ENCODE data around the gene PCDH9. TPM values are rescaled to one million over a fixed set of nuclear protein-coding genes. Genes with fewer than 3 reads are reported as not detected.

PCDH9 gene
- total and polyA plus RNA-seq, 4 experiments from 2014 or later = 0.08 to 0.18 (median 0.14) TPM

GRCh38 chr13:66335626-66336025, 894.5 kb downstream of the PCDH9 start:
- intact Hi-C loops (cut with micrococcal nuclease) = no loop called here

GRCh38 chr13:66329988-66330451, 900.1 kb downstream of the PCDH9 start:
- Histone ChIP-seq H3K36me3 (ENCODE audit: insufficient read depth, low read length) (no peaks in the 10 kb centered on the region), H3K27me3 (ENCODE audit: insufficient read depth, low read length) (no peaks in the 10 kb centered on the region), H3K9me3 (ENCODE audit: control insufficient read depth in 1 of 2, low read length in 2 of 2) (no peaks in the 10 kb centered on the region), H3K27ac (ENCODE audit: low read depth, low read length) (no peak overlapping the region), H3K4me3 (ENCODE audit: low read length in 2 of 2) (no peak overlapping the region), H3K4me1 (ENCODE audit: insufficient read depth, low read length) (no peaks in the 10 kb centered on the region)
- peaks cover 0 to 10% (median 4%) of the 10 kb centered on the region in 8 donors for H3K9me3 Mint-ChIP-seq
- no peaks in the 10 kb centered on the region for H3K27me3 Mint-ChIP-seq
- H3K27ac Mint-ChIP-seq = no peak overlapping the region
- no peak for DNase-seq
- H3K4me1 Mint-ChIP-seq = no peaks in the 10 kb centered on the region
- CTCF ChIA-PET (ENCODE audit: partially characterized antibody) = no interaction called here
- intact Hi-C loops (cut with micrococcal nuclease) = no loop called here
- no peaks in the 10 kb centered on the region for H3K36me3 Mint-ChIP-seq
- H3K4me3 Mint-ChIP-seq = no peak overlapping the region
- POLR2A ChIA-PET (ENCODE audit: partially characterized antibody) = no interaction called here

More at GRCh38 chr13:66335626-66336025, 894.5 kb downstream of the PCDH9 start:
- H3K9me3 ChIP-seq (ENCODE audit: control insufficient read depth in 1 of 2, low read length in 2 of 2) = no peaks in the 10 kb centered on the region
- ChIA-PET CTCF (ENCODE audit: partially characterized antibody) (no interaction called here), POLR2A (ENCODE audit: partially characterized antibody) (no interaction called here)
- peaks cover 0 to 10% (median 3%) of the 10 kb centered on the region in 8 donors for H3K9me3 Mint-ChIP-seq
- no peak overlapping the region for H3K27ac ChIP-seq (ENCODE audit: low read depth, low read length)
- H3K27ac Mint-ChIP-seq = no peak overlapping the region
- no peaks in the 10 kb centered on the region for H3K4me1 ChIP-seq (ENCODE audit: insufficient read depth, low read length)
- H3K4me3 Mint-ChIP-seq = no peak overlapping the region
- H3K36me3 ChIP-seq (ENCODE audit: insufficient read depth, low read length) = no peaks in the 10 kb centered on the region
- DNase-seq = no peak
- H3K27me3 ChIP-seq (ENCODE audit: insufficient read depth, low read length) = no peaks in the 10 kb centered on the region
- no peaks in the 10 kb centered on the region for H3K4me1 Mint-ChIP-seq
- no peak overlapping the region for H3K4me3 ChIP-seq (ENCODE audit: low read length in 2 of 2)
- no peaks in the 10 kb centered on the region for H3K27me3 Mint-ChIP-seq
- no peaks in the 10 kb centered on the region for H3K36me3 Mint-ChIP-seq

GRCh38 chr13:66328476-66328875, 901.7 kb downstream of the PCDH9 start:
- Histone ChIP-seq H3K4me1 (ENCODE audit: insufficient read depth, low read length) (no peaks in the 10 kb centered on the region), H3K9me3 (ENCODE audit: control insufficient read depth in 1 of 2, low read length in 2 of 2) (no peaks in the 10 kb centered on the region), H3K27ac (ENCODE audit: low read depth, low read length) (no peak overlapping the region), H3K4me3 (ENCODE audit: low read length in 2 of 2) (no peak overlapping the region), H3K36me3 (ENCODE audit: insufficient read depth, low read length) (no peaks in the 10 kb centered on the region), H3K27me3 (ENCODE audit: insufficient read depth, low read length) (no peaks in the 10 kb centered on the region)
- H3K9me3 Mint-ChIP-seq = peaks cover 0 to 8% (median 4%) of the 10 kb centered on the region in 8 donors
- no peaks in the 10 kb centered on the region for H3K36me3 Mint-ChIP-seq
- H3K4me3 Mint-ChIP-seq = no peak overlapping the region
- no peaks in the 10 kb centered on the region for H3K27me3 Mint-ChIP-seq
- POLR2A ChIA-PET (ENCODE audit: partially characterized antibody) = no interaction called here
- H3K27ac Mint-ChIP-seq = no peak overlapping the region
- CTCF ChIA-PET (ENCODE audit: partially characterized antibody) = no interaction called here
- no peaks in the 10 kb centered on the region for H3K4me1 Mint-ChIP-seq
- intact Hi-C loops (cut with micrococcal nuclease) = no loop called here
- no peak for DNase-seq

DNA sequence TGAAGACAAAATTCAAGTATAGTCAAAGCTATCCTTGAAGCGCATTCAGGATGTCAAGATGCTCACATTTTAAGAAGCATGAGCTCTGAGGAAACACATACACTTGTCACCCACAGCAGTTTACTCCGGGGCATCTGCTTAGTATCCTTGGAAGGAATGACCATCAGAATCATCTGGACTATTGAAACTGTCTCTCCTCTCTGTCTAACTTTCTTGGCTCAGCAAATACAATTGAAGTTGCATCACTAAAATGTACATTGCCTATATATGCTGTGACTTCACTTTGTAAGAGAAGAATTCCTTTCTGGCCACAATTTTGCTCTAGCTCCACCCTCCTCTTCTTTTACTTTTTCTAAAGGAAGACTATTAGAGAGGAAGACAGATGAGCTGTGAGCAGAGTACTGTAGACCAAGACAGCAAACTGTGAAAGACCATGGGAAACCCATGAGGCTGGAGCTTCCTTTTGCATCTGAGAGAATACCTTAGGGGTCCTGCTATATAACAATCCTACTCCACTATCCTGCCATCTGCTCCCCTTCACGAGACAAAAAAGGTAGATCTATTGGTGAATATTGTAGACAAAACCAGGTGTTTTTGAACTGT, 906.3 kb downstream of the PCDH9 start:
- intact Hi-C loops (cut with micrococcal nuclease) = no loop called here
- no peaks in the 10 kb centered on the region for H3K4me1 Mint-ChIP-seq
- Histone ChIP-seq H3K4me1 (ENCODE audit: insufficient read depth, low read length) (no peaks in the 10 kb centered on the region), H3K9me3 (ENCODE audit: control insufficient read depth in 1 of 2, low read length in 2 of 2) (no peaks in the 10 kb centered on the region), H3K27ac (ENCODE audit: low read depth, low read length) (no peak overlapping the region), H3K27me3 (ENCODE audit: insufficient read depth, low read length) (no peaks in the 10 kb centered on the region), H3K36me3 (ENCODE audit: insufficient read depth, low read length) (no peaks in the 10 kb centered on the region), H3K4me3 (ENCODE audit: low read length in 2 of 2) (no peak overlapping the region)
- peaks cover 0 to 9% (median 2%) of the 10 kb centered on the region in 8 donors for H3K9me3 Mint-ChIP-seq
- CTCF ChIA-PET (ENCODE audit: partially characterized antibody) = no interaction called here
- no peak overlapping the region for H3K4me3 Mint-ChIP-seq
- no peak overlapping the region for H3K27ac Mint-ChIP-seq
- no peak for DNase-seq
- H3K27me3 Mint-ChIP-seq = no peaks in the 10 kb centered on the region
- no peaks in the 10 kb centered on the region for H3K36me3 Mint-ChIP-seq
- POLR2A ChIA-PET (ENCODE audit: partially characterized antibody) = no interaction called here

DNA sequence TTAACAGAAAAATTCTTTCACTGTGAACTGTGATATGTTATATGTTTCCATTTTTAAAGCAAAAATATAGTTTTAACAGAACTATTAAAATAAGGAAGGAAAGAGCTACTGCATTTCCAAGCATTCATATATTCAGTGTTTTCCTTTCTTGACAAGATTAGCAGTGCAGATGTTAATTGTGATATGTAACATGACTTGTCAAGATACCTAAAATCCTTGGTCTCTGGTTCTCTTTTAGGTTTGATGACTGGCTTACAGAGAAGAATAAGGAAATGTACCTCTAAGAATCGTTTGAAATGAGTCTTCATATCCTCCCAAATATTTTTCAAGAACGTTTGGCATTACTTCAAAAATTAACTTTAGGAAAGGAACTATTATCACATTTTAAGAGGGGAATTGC, 907.2 kb downstream of the PCDH9 start:
- Histone ChIP-seq H3K27me3 (ENCODE audit: insufficient read depth, low read length) (no peaks in the 10 kb centered on the region), H3K27ac (ENCODE audit: low read depth, low read length) (no peak overlapping the region), H3K9me3 (ENCODE audit: control insufficient read depth in 1 of 2, low read length in 2 of 2) (no peaks in the 10 kb centered on the region), H3K4me3 (ENCODE audit: low read length in 2 of 2) (no peak overlapping the region), H3K36me3 (ENCODE audit: insufficient read depth, low read length) (no peaks in the 10 kb centered on the region), H3K4me1 (ENCODE audit: insufficient read depth, low read length) (no peaks in the 10 kb centered on the region)
- Mint-ChIP-seq H3K27ac (peak overlapping the region in 1 of 7 donors; percentile 24), H3K4me3 (no peak overlapping the region), H3K27me3 (no peaks in the 10 kb centered on the region), H3K36me3 (no peaks in the 10 kb centered on the region), H3K9me3 (peaks cover 0 to 11% (median 2%) of the 10 kb centered on the region in 8 donors), H3K4me1 (no peaks in the 10 kb centered on the region)
- POLR2A ChIA-PET (ENCODE audit: partially characterized antibody) = no interaction called here
- CTCF ChIA-PET (ENCODE audit: partially characterized antibody) = no interaction called here
- intact Hi-C loops (cut with micrococcal nuclease) = no loop called here
- no peak for DNase-seq

DNA sequence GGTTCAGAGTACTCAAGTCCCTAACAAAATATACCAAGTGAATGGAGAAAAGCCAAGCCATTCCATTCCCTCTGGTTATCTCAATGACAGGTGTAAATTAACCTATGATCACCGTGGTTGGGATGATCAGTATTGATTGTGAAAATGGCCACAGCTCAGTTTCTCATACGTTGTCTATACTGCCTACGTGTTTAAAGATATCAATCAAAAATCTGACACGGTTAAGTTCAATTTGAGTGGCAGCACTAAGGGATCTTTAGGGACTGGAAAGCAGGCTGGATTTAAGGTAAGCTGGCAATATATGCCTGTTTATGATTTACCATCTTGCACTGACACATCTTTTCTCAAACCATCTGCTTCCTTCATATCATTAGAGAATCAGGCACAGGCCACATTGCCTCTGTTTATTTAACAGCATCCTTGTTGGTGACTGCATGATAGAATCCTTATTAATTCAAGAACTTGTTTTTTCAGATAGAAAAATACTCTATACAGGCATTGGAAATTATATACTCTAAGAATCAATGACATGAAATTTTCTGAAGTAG, 907.9 kb downstream of the PCDH9 start:
- DNase-seq = no peak
- POLR2A ChIA-PET (ENCODE audit: partially characterized antibody) = no interaction called here
- H3K36me3 ChIP-seq (ENCODE audit: insufficient read depth, low read length) = no peaks in the 10 kb centered on the region
- H3K4me1 Mint-ChIP-seq = no peaks in the 10 kb centered on the region
- peaks cover 0 to 11% (median 2%) of the 10 kb centered on the region in 8 donors for H3K9me3 Mint-ChIP-seq
- no peaks in the 10 kb centered on the region for H3K27me3 ChIP-seq (ENCODE audit: insufficient read depth, low read length)
- no peak overlapping the region for H3K27ac Mint-ChIP-seq
- no peak overlapping the region for H3K4me3 ChIP-seq (ENCODE audit: low read length in 2 of 2)
- no peaks in the 10 kb centered on the region for H3K4me1 ChIP-seq (ENCODE audit: insufficient read depth, low read length)
- no peaks in the 10 kb centered on the region for H3K36me3 Mint-ChIP-seq
- H3K4me3 Mint-ChIP-seq = no peak overlapping the region
- H3K27ac ChIP-seq (ENCODE audit: low read depth, low read length) = no peak overlapping the region
- CTCF ChIA-PET (ENCODE audit: partially characterized antibody) = no interaction called here
- intact Hi-C loops (cut with micrococcal nuclease) = no loop called here
- H3K9me3 ChIP-seq (ENCODE audit: control insufficient read depth in 1 of 2, low read length in 2 of 2) = no peaks in the 10 kb centered on the region
- no peaks in the 10 kb centered on the region for H3K27me3 Mint-ChIP-seq

DNA sequence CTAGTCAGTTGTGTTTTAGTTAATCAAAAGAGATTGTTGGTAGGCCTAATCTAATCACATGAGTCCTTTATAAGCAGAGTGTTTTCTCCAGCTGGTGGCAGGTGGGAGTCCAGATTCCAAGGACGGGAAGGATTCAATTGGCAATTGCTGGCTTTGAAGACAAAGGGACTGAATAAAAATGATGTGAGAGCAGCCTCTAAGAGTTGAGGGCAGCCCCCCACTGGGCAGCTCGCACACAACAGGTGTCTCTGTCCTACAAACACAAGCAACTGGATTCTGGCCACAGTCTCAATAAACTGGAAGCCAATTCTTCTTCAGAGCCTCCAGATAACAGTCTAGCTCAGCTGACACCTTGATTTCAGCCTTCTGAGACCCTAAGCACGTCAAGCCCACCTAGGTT, 915.2 kb downstream of the PCDH9 start:
- H3K36me3 ChIP-seq (ENCODE audit: insufficient read depth, low read length) = no peaks in the 10 kb centered on the region
- no peaks in the 10 kb centered on the region for H3K9me3 ChIP-seq (ENCODE audit: control insufficient read depth in 1 of 2, low read length in 2 of 2)
- Mint-ChIP-seq H3K36me3 (no peaks in the 10 kb centered on the region), H3K4me1 (no peaks in the 10 kb centered on the region), H3K27ac (no peak overlapping the region), H3K4me3 (no peak overlapping the region), H3K9me3 (peaks cover 0 to 15% (median 7%) of the 10 kb centered on the region in 8 donors), H3K27me3 (no peaks in the 10 kb centered on the region)
- H3K4me1 ChIP-seq (ENCODE audit: insufficient read depth, low read length) = no peaks in the 10 kb centered on the region
- no peak overlapping the region for H3K27ac ChIP-seq (ENCODE audit: low read depth, low read length)
- intact Hi-C loops (cut with micrococcal nuclease) = no loop called here
- DNase-seq = no peak
- H3K27me3 ChIP-seq (ENCODE audit: insufficient read depth, low read length) = no peaks in the 10 kb centered on the region
- ChIA-PET CTCF (ENCODE audit: partially characterized antibody) (no interaction called here), POLR2A (ENCODE audit: partially characterized antibody) (no interaction called here)
- H3K4me3 ChIP-seq (ENCODE audit: low read length in 2 of 2) = no peak overlapping the region

Measured in CD4-positive, alpha-beta memory T cell (primary cell).